Measurements from ENCODE around the gene FBXO9. TPM values are rescaled to one million over a fixed set of nuclear protein-coding genes. Genes with fewer than 3 reads are reported as not detected.
"Not testable (repeated sequence)": the region's sequence is repeated elsewhere in the genome, so short reads cannot be mapped to it uniquely, and the experiment has no call there.

FBXO9 gene
- total and polyA plus RNA-seq, 7 experiments from 2014 or later = 52.3 to 133 (median 72.3) TPM

- ATAC-seq (peak; percentile 66), DNase-seq (no peak)
- Mint-ChIP-seq H3K36me3 (peaks cover 0 to 33% (median 19%) of the 10 kb centered on the region in 5 donors), H3K27ac (no peak overlapping the region), H3K4me1 (peaks cover 33 to 74% (median 57%) of the 10 kb centered on the region in 7 donors), H3K27me3 (no peaks in the 10 kb centered on the region), H3K4me3 (peak overlapping the region in 1 of 10 donors; percentile 42), H3K9me3 (peaks cover 0 to 4% (median 0%) of the 10 kb centered on the region in 11 donors)
- intact Hi-C loops (cut with micrococcal nuclease) = no loop called here
- Histone ChIP-seq H3K4me3 (ENCODE audit: low read length) (no peak overlapping the region), H3K36me3 (ENCODE audit: control insufficient read depth in 2 of 3, insufficient read depth in 3 of 3, low read length in 3 of 3) (peaks cover 0 to 6% (median 0%) of the 10 kb centered on the region in 3 experiments), H3K4me1 (ENCODE audit: control insufficient read depth in 2 of 2, insufficient read depth in 2 of 2, low read length in 2 of 2) (peaks cover 22 to 28% of the 10 kb centered on the region in 2 donors), H3K27ac (ENCODE audit: low read depth, low read length) (no peak overlapping the region), H3K27me3 (ENCODE audit: control insufficient read depth in 2 of 2, insufficient read depth in 2 of 2, low read length in 2 of 2) (no peaks in the 10 kb centered on the region), H3K9me3 (ENCODE audit: control insufficient read depth in 2 of 3, low read length in 3 of 3) (no peaks in the 10 kb centered on the region)
- CTCF ChIA-PET = interaction anchor here (0.6 to 1.0 kb wide), 2 partner anchors 13 to 514 kb away, joined by 3 read pairs; no protein-coding TSS in a partner anchor
- POLR2A ChIA-PET = no interaction called here
These were observed 9.3 kb upstream of the FBXO9 start for GRCh38 chr6:53055873-53056272.

GRCh38 chr6:53056273-53056672 is 8.9 kb upstream of the FBXO9 start:
- Mint-ChIP-seq H3K9me3 (peaks cover 0 to 4% (median 0%) of the 10 kb centered on the region in 11 donors), H3K36me3 (peaks cover 0 to 31% (median 17%) of the 10 kb centered on the region in 5 donors), H3K4me3 (peak overlapping the region in 1 of 10 donors; percentile 42), H3K27me3 (no peaks in the 10 kb centered on the region), H3K27ac (peak overlapping the region in 1 of 9 donors; percentile 36), H3K4me1 (peaks cover 37 to 75% (median 60%) of the 10 kb centered on the region in 7 donors)
- Histone ChIP-seq H3K27me3 (ENCODE audit: control insufficient read depth in 2 of 2, insufficient read depth in 2 of 2, low read length in 2 of 2) (no peaks in the 10 kb centered on the region), H3K27ac (ENCODE audit: low read depth, low read length) (no peak overlapping the region), H3K4me3 (ENCODE audit: low read length) (no peak overlapping the region), H3K9me3 (ENCODE audit: control insufficient read depth in 2 of 3, low read length in 3 of 3) (no peaks in the 10 kb centered on the region), H3K4me1 (ENCODE audit: control insufficient read depth in 2 of 2, insufficient read depth in 2 of 2, low read length in 2 of 2) (peaks cover 23 to 28% of the 10 kb centered on the region in 2 donors), H3K36me3 (ENCODE audit: control insufficient read depth in 2 of 3, insufficient read depth in 3 of 3, low read length in 3 of 3) (peaks cover 0 to 7% (median 0%) of the 10 kb centered on the region in 3 experiments)
- ChIA-PET POLR2A (no interaction called here), CTCF (no interaction called here)
- no peak for ATAC-seq
- intact Hi-C loops (cut with micrococcal nuclease) = no loop called here
- DNase-seq = no peak

GRCh38 chr6:53058388-53059195 is 6.6 kb upstream of the FBXO9 start:
- DNase-seq (peak in 5 of 9 donors; percentile 18 to 60 (median 23)), ATAC-seq (no peak)
- Mint-ChIP-seq H3K4me3 (peak overlapping the region; percentile 2 to 96 (median 90)), H3K27me3 (no peaks in the 10 kb centered on the region), H3K9me3 (no peaks in the 10 kb centered on the region), H3K27ac (peak overlapping the region in 8 of 9 donors; percentile 6 to 91 (median 80)), H3K36me3 (peaks cover 0 to 17% (median 6%) of the 10 kb centered on the region in 5 donors), H3K4me1 (peaks cover 38 to 78% (median 66%) of the 10 kb centered on the region in 7 donors)
- CTCF ChIA-PET = no interaction called here
- no peaks in the 10 kb centered on the region for H3K9me3 ChIP-seq (ENCODE audit: control insufficient read depth in 2 of 3, low read length in 3 of 3)
- POLR2A ChIA-PET = interaction anchor here (0.7 kb wide), 1 partner anchor 734 kb away, joined by 3 read pairs; no protein-coding TSS in a partner anchor
- intact Hi-C loops (cut with micrococcal nuclease) = no loop called here
- no peaks in the 10 kb centered on the region for H3K27me3 ChIP-seq (ENCODE audit: control insufficient read depth in 2 of 2, insufficient read depth in 2 of 2, low read length in 2 of 2)
- no peak overlapping the region for H3K4me3 ChIP-seq (ENCODE audit: low read length)
- no peak overlapping the region for H3K27ac ChIP-seq (ENCODE audit: low read depth, low read length)
- H3K36me3 ChIP-seq (ENCODE audit: control insufficient read depth in 2 of 3, insufficient read depth in 3 of 3, low read length in 3 of 3) = peaks cover 0 to 4% (median 0%) of the 10 kb centered on the region in 3 experiments
- peaks cover 23 to 33% of the 10 kb centered on the region in 2 donors for H3K4me1 ChIP-seq (ENCODE audit: control insufficient read depth in 2 of 2, insufficient read depth in 2 of 2, low read length in 2 of 2)

- no peaks in the 10 kb centered on the region for H3K9me3 Mint-ChIP-seq
These were observed 5.3 kb upstream of the FBXO9 start for GRCh38 chr6:53059648-53060589.

GRCh38 chr6:53062169-53062539 is 3.0 kb upstream of the FBXO9 start:
- H3K4me3 ChIP-seq (ENCODE audit: low read length) = peak overlapping the region; percentile 69
- H3K4me3 Mint-ChIP-seq = peak overlapping the region; percentile 86 to 97 (median 94)
- no peak for ATAC-seq
- CTCF ChIA-PET = no interaction called here
- H3K27ac ChIP-seq (ENCODE audit: low read depth, low read length) = peak overlapping the region; percentile 74
- H3K27me3 ChIP-seq (ENCODE audit: control insufficient read depth in 2 of 2, insufficient read depth in 2 of 2, low read length in 2 of 2) = no peaks in the 10 kb centered on the region
- intact Hi-C loops (cut with micrococcal nuclease) = loop anchor here in 1 of 2 donors (1.0 kb wide), 1 partner anchor 338 kb away; no protein-coding TSS in a partner anchor
- no peaks in the 10 kb centered on the region for H3K9me3 ChIP-seq (ENCODE audit: control insufficient read depth in 2 of 3, low read length in 3 of 3)
- peaks cover 0 to 8% (median 0%) of the 10 kb centered on the region in 5 donors for H3K36me3 Mint-ChIP-seq
- peak overlapping the region; percentile 52 to 94 (median 91) for H3K27ac Mint-ChIP-seq
- H3K27me3 Mint-ChIP-seq = no peaks in the 10 kb centered on the region
- no peak for DNase-seq
- POLR2A ChIA-PET = no interaction called here
- peaks cover 0 to 14% (median 0%) of the 10 kb centered on the region in 3 experiments for H3K36me3 ChIP-seq (ENCODE audit: control insufficient read depth in 2 of 3, insufficient read depth in 3 of 3, low read length in 3 of 3)
- peaks cover 36 to 43% of the 10 kb centered on the region in 2 donors for H3K4me1 ChIP-seq (ENCODE audit: control insufficient read depth in 2 of 2, insufficient read depth in 2 of 2, low read length in 2 of 2)
- H3K9me3 Mint-ChIP-seq = no peaks in the 10 kb centered on the region
- peaks cover 40 to 72% (median 64%) of the 10 kb centered on the region in 7 donors for H3K4me1 Mint-ChIP-seq

More at GRCh38 chr6:53059648-53060589, 5.3 kb upstream of the FBXO9 start:
- ATAC-seq (no peak), DNase-seq (no peak)
- Mint-ChIP-seq H3K27ac (peak overlapping the region in 8 of 9 donors; percentile 19 to 96 (median 89)), H3K4me1 (peaks cover 36 to 78% (median 70%) of the 10 kb centered on the region in 7 donors), H3K36me3 (peaks cover 0 to 11% (median 0%) of the 10 kb centered on the region in 5 donors), H3K27me3 (no peaks in the 10 kb centered on the region), H3K4me3 (peak overlapping the region; percentile 86 to 97 (median 94))
- intact Hi-C loops (cut with micrococcal nuclease) = no loop called here
- H3K9me3 ChIP-seq (ENCODE audit: control insufficient read depth in 2 of 3, low read length in 3 of 3) = no peaks in the 10 kb centered on the region
- peaks cover 0 to 5% (median 0%) of the 10 kb centered on the region in 3 experiments for H3K36me3 ChIP-seq (ENCODE audit: control insufficient read depth in 2 of 3, insufficient read depth in 3 of 3, low read length in 3 of 3)
- POLR2A ChIA-PET = no interaction called here
- no peaks in the 10 kb centered on the region for H3K27me3 ChIP-seq (ENCODE audit: control insufficient read depth in 2 of 2, insufficient read depth in 2 of 2, low read length in 2 of 2)
- no peak overlapping the region for H3K4me3 ChIP-seq (ENCODE audit: low read length)
- peaks cover 27 to 40% of the 10 kb centered on the region in 2 donors for H3K4me1 ChIP-seq (ENCODE audit: control insufficient read depth in 2 of 2, insufficient read depth in 2 of 2, low read length in 2 of 2)
- CTCF ChIA-PET = no interaction called here
- peak overlapping the region; percentile 15 for H3K27ac ChIP-seq (ENCODE audit: low read depth, low read length)

- POLR2A ChIA-PET = interaction anchor here (0.5 kb wide), 1 partner anchor 658 kb away, joined by 3 read pairs; no protein-coding TSS in a partner anchor
- H3K4me1 ChIP-seq (ENCODE audit: control insufficient read depth in 2 of 2, insufficient read depth in 2 of 2, low read length in 2 of 2) = peaks cover 24 to 27% of the 10 kb centered on the region in 2 donors
- Mint-ChIP-seq H3K27ac (peak overlapping the region; percentile 77 to 99 (median 94)), H3K4me3 (peak overlapping the region in 9 of 10 donors; percentile 86 to 100 (median 99)), H3K4me1 (peaks cover 42 to 69% (median 57%) of the 10 kb centered on the region in 7 donors)
- H3K36me3 Mint-ChIP-seq; H3K27me3 ChIP-seq (ENCODE audit: control insufficient read depth in 2 of 2, insufficient read depth in 2 of 2, low read length in 2 of 2); ATAC-seq; H3K9me3 Mint-ChIP-seq; H3K9me3 ChIP-seq (ENCODE audit: control insufficient read depth in 2 of 3, low read length in 3 of 3); DNase-seq; H3K27me3 Mint-ChIP-seq; H3K27ac ChIP-seq (ENCODE audit: low read depth, low read length); CTCF ChIA-PET: not testable (repeated sequence)
- peak overlapping the region; percentile 95 for H3K4me3 ChIP-seq (ENCODE audit: low read length)
- intact Hi-C loops (cut with micrococcal nuclease) = loop anchor here (1.0 to 2.0 kb wide), 9 partner anchors 271 to 780 kb away; partner anchors contain the start of genes ELOVL5 (in 2 of the 2), MCM3 (in 2 of the 2), EFHC1 (in 1 of the 2) and LRRC1 (in 1 of the 2)
- peaks cover 0 to 14% (median 0%) of the 10 kb centered on the region in 3 experiments for H3K36me3 ChIP-seq (ENCODE audit: control insufficient read depth in 2 of 3, insufficient read depth in 3 of 3, low read length in 3 of 3)
These were observed 949 bp upstream of the FBXO9 start for GRCh38 chr6:53064255-53064654.
